GM12878 (cell line): ENCODE results near the gene REV3L. TPM values are rescaled to one million over a fixed set of nuclear protein-coding genes. Genes with fewer than 3 reads are reported as not detected.

Source experiments
- ATAC-seq: fragments of 200-7000 bp; cut with Tn5 transposase; 3 replicates; pipeline ENCODE4 v1.9.1; 2020; ENCODE audit warnings: mild to moderate bottlenecking, moderate library complexity
- BruUV-seq: library from RNA; stranded (reverse); fragments of 400-500 nt; replicated peaks from 2 replicates; lab custom pipeline; 2021; lab: Mats Ljungman, UMichigan
- CTCF ChIA-PET: fragments of 300-600 bp; sonication (Branson Sonifier 250); formaldehyde crosslinking; extraction: SDS; loops from one replicate; lab custom pipeline; 2021; ENCODE audit warnings: inconsistent platforms; lab: Yijun Ruan, JAX
- POLR2A ChIA-PET: fragments of 350-600 bp; formaldehyde crosslinking; extraction: SDS; loops from one replicate; lab custom pipeline; 2021; ENCODE audit warnings: inconsistent platforms; lab: Charles Lee
- RAD21 ChIA-PET: fragments of 300-600 bp; sonication (Branson Sonifier 250); formaldehyde crosslinking; loops from one replicate; lab custom pipeline; 2023; ENCODE audit warnings: antibody characterized with exemption; ENCODE audit not compliant: unreplicated experiment; lab: Charles Lee
- SMC1A ChIA-PET: fragments of 300-600 bp; sonication (Branson Sonifier 250); formaldehyde crosslinking; loops from one replicate; lab custom pipeline; 2023; ENCODE audit not compliant: unreplicated experiment, uncharacterized antibody; lab: Charles Lee
- DNase-seq: peaks from one replicate; pipeline ENCODE4 v3.0.0-alpha.2; 2011; ENCODE audit warnings: low read depth, low spot score
- FAIRE-seq: peaks from 3 replicates; lab custom pipeline; 2011; peaks lifted over from hg19 to GRCh38; lab: Jason Lieb, UNC
- H2AFZ ChIP-seq: 2 replicates; pipeline ENCODE4 v1.6.0; 2011; ENCODE audit warnings: low read depth, low read length, control low read depth; ENCODE audit not compliant: control insufficient read depth
- H3K27ac ChIP-seq: 2 replicates; pipeline ENCODE4 v1.5.1; 2011; ENCODE audit warnings: control low read depth; ENCODE audit not compliant: control insufficient read depth, insufficient read depth
- H3K27me3 ChIP-seq, 2 experiments: replicated peaks in 1 of 2; 2 replicates each; pipeline versions ENCODE4 v1.6.0 to v1.6.1; 2011; ENCODE audit warnings: low read length in 1 of 2; ENCODE audit not compliant: control insufficient read depth in 2 of 2, insufficient read depth in 2 of 2
- H3K36me3 ChIP-seq, 2 experiments: 2 replicates each; pipeline ENCODE4 v1.5.1; 2011; ENCODE audit warnings: low read length in 1 of 2; ENCODE audit not compliant: control insufficient read depth in 2 of 2, insufficient read depth in 2 of 2
- H3K4me1 ChIP-seq: 2 replicates; pipeline ENCODE4 v1.6.1; 2011; ENCODE audit warnings: mild to moderate bottlenecking, low read length, moderate library complexity, mixed read lengths; ENCODE audit not compliant: control insufficient read depth, insufficient read depth
- H3K4me2 ChIP-seq: 2 replicates; pipeline ENCODE4 v1.6.0; 2011; ENCODE audit warnings: control low read depth; ENCODE audit not compliant: control insufficient read depth, insufficient read depth
- H3K4me3 ChIP-seq: fragments of 200-600 bp; sonication (generic); 2 replicates; pipeline ENCODE4 v1.5.1; 2016
- H3K79me2 ChIP-seq: 2 replicates; pipeline ENCODE4 v1.6.0; 2011; ENCODE audit warnings: low read length; ENCODE audit not compliant: control insufficient read depth, insufficient read depth
- H3K9ac ChIP-seq: 2 replicates; pipeline ENCODE4 v1.8.0; 2011; ENCODE audit warnings: low read length, control low read depth, mixed read lengths; ENCODE audit not compliant: control insufficient read depth, insufficient read depth
- H3K9me3 ChIP-seq: replicated peaks from 3 replicates; pipeline ENCODE4 v1.5.1; 2011; ENCODE audit warnings: mild to moderate bottlenecking, low read length; ENCODE audit not compliant: control insufficient read depth, insufficient read depth
- H4K20me1 ChIP-seq: 2 replicates; pipeline ENCODE4 v1.6.0; 2011; ENCODE audit not compliant: control insufficient read depth, insufficient read depth
- BHLHE40 ChIP-seq, 2 experiments: fragments of 450-650 bp in 1 of 2; IDR thresholded peaks; 2 replicates each; pipeline ENCODE4 v1.6.1; 2011 to 2017; ENCODE audit warnings: low read depth in 2 of 2, borderline replicate concordance in 1 of 2, improper control_type of control experiment in 1 of 2, low read length in 1 of 2, mild to moderate bottlenecking in 1 of 2
- EGR1 ChIP-seq, 2 experiments: IDR thresholded peaks; 1 replicate in 1 of 2; 2 replicates in 1 of 2; pipeline ENCODE4 v1.6.1; 2011 to 2012; ENCODE audit warnings: low read depth in 2 of 2, low read length in 2 of 2, borderline replicate concordance in 1 of 2, mild to moderate bottlenecking in 1 of 2, moderate library complexity in 1 of 2
- HDAC2 ChIP-seq: fragments of 200-600 bp; sonication (generic); IDR thresholded peaks from 2 replicates; pipeline ENCODE4 v1.6.1; 2017
- MEF2A ChIP-seq: IDR thresholded peaks from 2 replicates; pipeline ENCODE4 v1.6.1; 2011; ENCODE audit warnings: low read depth, mild to moderate bottlenecking, low read length, moderate library complexity; ENCODE audit not compliant: insufficient read depth
- MTA2 ChIP-seq: fragments of 450-650 bp; IDR thresholded peaks from 2 replicates; pipeline ENCODE4 v1.6.1; 2016; ENCODE audit warnings: low read depth, mild to moderate bottlenecking, moderate library complexity
- SREBF2 ChIP-seq: IDR thresholded peaks from 2 replicates; pipeline ENCODE4 v1.6.1; 2012; ENCODE audit warnings: mild to moderate bottlenecking, low read length
- SUZ12 ChIP-seq: fragments of 200-600 bp; sonication (generic); IDR thresholded peaks from one replicate; pipeline ENCODE4 v1.6.1; 2018; ENCODE audit warnings: antibody characterized with exemption, mild to moderate bottlenecking; ENCODE audit not compliant: unreplicated experiment
- ZNF24 ChIP-seq: fragments of 450-650 bp; IDR thresholded peaks from 2 replicates; pipeline ENCODE4 v1.6.1; 2017; ENCODE audit warnings: antibody characterized with exemption, mild to moderate bottlenecking
- ZNF384 ChIP-seq: IDR thresholded peaks from 2 replicates; pipeline ENCODE4 v1.6.1; 2012; ENCODE audit warnings: low read depth, mild to moderate bottlenecking, low read length, improper control_type of control experiment, borderline replicate concordance
- WGBS: methylation state at CpG from one replicate; pipeline ENCODE4 v1.1.6; 2016; ENCODE audit warnings: low lambda C conversion rate; ENCODE audit not compliant: insufficient replicate concordance, insufficient coverage; ENCODE audit errors: missing lambda C conversion rate; 5-methylcytosine and 5-hydroxymethylcytosine counted together
- in situ Hi-C: fragments of 300-500 bp; cut with MboI; formaldehyde crosslinking; loops from 9 replicates; pipeline ENCODE4 v1.14.3; 2018; ENCODE audit warnings: mixed read lengths
- intact Hi-C: fragments of 100-400 bp; cut with micrococcal nuclease; formaldehyde crosslinking; loops from one replicate; pipeline ENCODE4 v1.14.2; 2022; ENCODE audit not compliant: unreplicated experiment
- polyA plus RNA-seq, 11 experiments: library from polyadenylated mRNA; depleted of rRNA in 4 of 11; unstranded in 6 of 11; stranded (reverse) in 5 of 11; fragments of >200 nt; fragmentation: Nextera tagmentation in 4 of 11; fragmentation: Illumina TruSeq in 1 of 11; extraction: Ambion mirVana in 4 of 11; extraction: Trizol in 1 of 11; gene quantifications; 1 replicate in 1 of 11; 2 replicates in 10 of 11; pipeline versions ENCODE4 v1.2.1 to v1.2.3, GENCODE V29; 2011 to 2016; ENCODE audit warnings: inconsistent platforms in 2 of 11, missing spikeins in 2 of 11, low read depth in 1 of 11
- total RNA-seq, 4 experiments: library from RNA; depleted of rRNA in 3 of 4; stranded (reverse); fragments of >200 nt in 3 of 4; fragmentation: Illumina TruSeq in 1 of 4; extraction: Trizol in 1 of 4; gene quantifications; 2 replicates each; pipeline versions ENCODE4 v1.2.1 to v1.2.3, GENCODE V29; 2013 to 2021
- TF ChIP-seq, protein P1 (sequence below): fragments of 450-650 bp; IDR thresholded peaks from 2 replicates; pipeline ENCODE4 v1.6.1; 2017; ENCODE audit warnings: borderline replicate concordance
- TF ChIP-seq, protein P2 (sequence below): fragments of 450-650 bp; IDR thresholded peaks from 2 replicates; pipeline ENCODE4 v1.6.1; 2017; ENCODE audit warnings: mild to moderate bottlenecking, moderate library complexity

Gene REV3L
- total and polyA plus RNA-seq, 10 of the 15 experiments (the other 5 are each of a cell fraction or from before 2014, with no cell fraction given): 7.6 to 33.6 (median 21.5) TPM

DNA sequence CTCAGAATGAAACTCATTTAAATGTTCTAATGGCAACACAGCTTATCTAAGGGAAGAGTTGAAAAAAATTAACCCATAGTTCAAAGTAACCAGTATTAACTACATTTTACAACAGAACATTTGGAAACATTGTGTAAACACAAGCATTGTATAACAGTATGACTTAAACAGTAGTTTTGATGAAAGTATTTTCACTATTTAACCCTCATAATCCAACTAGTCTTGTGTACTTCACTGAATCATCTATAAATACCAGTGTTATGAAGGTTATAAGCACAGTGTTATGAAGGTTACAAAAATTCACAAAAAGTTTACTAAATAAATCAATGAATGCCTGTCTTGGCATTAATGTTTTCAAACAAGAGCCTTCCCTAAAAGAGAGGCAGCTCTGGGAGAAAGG lies 66.5 kb downstream of the REV3L start:
- no peak overlapping the region for H2AFZ ChIP-seq
- ChIA-PET CTCF (interaction anchor here (1.1 kb wide), 1 partner anchor 25 kb away, joined by 3 read pairs; no protein-coding TSS in a partner anchor), RAD21 (interaction anchor here (2.5 kb wide), 1 partner anchor 62 kb away, joined by 10 read pairs; no protein-coding TSS in a partner anchor), SMC1A (interaction anchor here (0.5 to 1.2 kb wide), 3 partner anchors 10 to 82 kb away, joined by 3 to 4 read pairs (median 3); no protein-coding TSS in a partner anchor), POLR2A (interaction anchor here (0.8 to 0.9 kb wide), 2 partner anchors 10 to 601 kb away, joined by 3 read pairs; partner anchors contain the start of gene CDK19)
- TF ChIP-seq MTA2 (peak; percentile 14; the same call in 1 of the 2 replicates), ZNF384 (no peak)
- H3K9ac ChIP-seq: no peak overlapping the region
- no peaks in the 10 kb centered on the region for H4K20me1 ChIP-seq
- no peaks in the 10 kb centered on the region for H3K27me3 ChIP-seq
- peaks cover 10% of the 10 kb centered on the region; the same call in 1 of the 2 replicates for H3K4me1 ChIP-seq
- DNase-seq: no peak
- no peak for FAIRE-seq
- intact Hi-C loops (no loop called here), in situ Hi-C loops (no loop called here)
- H3K27ac ChIP-seq: no peak overlapping the region
- no peak overlapping the region for H3K4me2 ChIP-seq
- no peak overlapping the region for H3K4me3 ChIP-seq
- peak; percentile 7; the same call in 1 of the 3 replicates for ATAC-seq
- peaks cover 3% of the 10 kb centered on the region in 2 experiments; a peak in 2 of 4 replicates for H3K36me3 ChIP-seq
- no TSS peak for BruUV-seq
- peaks cover 33% of the 10 kb centered on the region for H3K79me2 ChIP-seq
- no peaks in the 10 kb centered on the region; the same call in 2 of the 3 replicates for H3K9me3 ChIP-seq

DNA sequence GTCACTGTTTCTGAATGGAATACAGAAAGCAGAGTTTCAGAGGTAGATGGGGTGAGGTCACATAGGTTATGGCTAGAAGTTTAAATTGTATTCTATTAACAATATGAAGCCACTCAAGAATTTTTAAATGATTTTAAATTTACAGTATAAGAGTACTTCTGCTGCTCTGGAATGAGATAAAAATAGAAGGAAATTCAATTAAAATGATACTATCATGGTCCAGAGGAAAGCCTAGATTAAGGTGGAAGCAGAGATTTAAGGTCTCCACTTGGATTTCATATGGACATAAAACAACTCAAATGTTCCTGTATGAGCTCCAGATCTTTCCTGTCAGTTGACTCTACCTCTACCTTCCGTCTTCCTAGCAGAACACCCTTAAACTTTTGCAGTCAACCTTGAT lies 68.6 kb downstream of the REV3L start:
- POLR2A ChIA-PET: no interaction called here
- Histone ChIP-seq H3K27me3 (no peaks in the 10 kb centered on the region), H3K36me3 (peaks cover 3% of the 10 kb centered on the region in 2 experiments; a peak in 2 of 4 replicates), H3K4me1 (peaks cover 25% of the 10 kb centered on the region), H3K4me3 (no peak overlapping the region), H3K9me3 (no peaks in the 10 kb centered on the region; the same call in 2 of the 3 replicates), H3K79me2 (peaks cover 22% of the 10 kb centered on the region), H3K4me2 (no peak overlapping the region), H3K9ac (no peak overlapping the region), H4K20me1 (no peaks in the 10 kb centered on the region), H2AFZ (no peak overlapping the region), H3K27ac (no peak overlapping the region)
- CTCF ChIA-PET: interaction anchor here (1.7 kb wide), 1 partner anchor 8 kb away, joined by 4 read pairs; no protein-coding TSS in a partner anchor
- FAIRE-seq (no peak), ATAC-seq (no peak), DNase-seq (no peak)
- 85% methylated on average over 1 of the region's 1 CpG for WGBS
- SMC1A ChIA-PET: interaction anchor here (0.8 to 1.1 kb wide), 4 partner anchors 10 to 69 kb away, joined by 3 to 4 read pairs (median 3); partner anchors contain the start of gene REV3L
- intact Hi-C loops (no loop called here), in situ Hi-C loops (no loop called here)
- no TSS peak for BruUV-seq
- RAD21 ChIA-PET: interaction anchor here (1.0 to 2.5 kb wide), 2 partner anchors 8 to 64 kb away, joined by 3 to 10 read pairs; no protein-coding TSS in a partner anchor
- TF ChIP-seq, protein P1, sequence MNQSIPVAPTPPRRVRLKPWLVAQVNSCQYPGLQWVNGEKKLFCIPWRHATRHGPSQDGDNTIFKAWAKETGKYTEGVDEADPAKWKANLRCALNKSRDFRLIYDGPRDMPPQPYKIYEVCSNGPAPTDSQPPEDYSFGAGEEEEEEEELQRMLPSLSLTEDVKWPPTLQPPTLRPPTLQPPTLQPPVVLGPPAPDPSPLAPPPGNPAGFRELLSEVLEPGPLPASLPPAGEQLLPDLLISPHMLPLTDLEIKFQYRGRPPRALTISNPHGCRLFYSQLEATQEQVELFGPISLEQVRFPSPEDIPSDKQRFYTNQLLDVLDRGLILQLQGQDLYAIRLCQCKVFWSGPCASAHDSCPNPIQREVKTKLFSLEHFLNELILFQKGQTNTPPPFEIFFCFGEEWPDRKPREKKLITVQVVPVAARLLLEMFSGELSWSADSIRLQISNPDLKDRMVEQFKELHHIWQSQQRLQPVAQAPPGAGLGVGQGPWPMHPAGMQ: no peak
- TF ChIP-seq BHLHE40 (IDR thresholded peaks at IDR 0.05; ENCODE audit: borderline replicate concordance in 1 of 2, low read depth in 2 of 2, low read length in 1 of 2) (no peak), SUZ12 (no peak), MEF2A (no peak), ZNF24 (no peak), EGR1 (IDR thresholded peaks at IDR 0.05; ENCODE audit: borderline replicate concordance in 1 of 2, low read depth in 2 of 2, low read length in 2 of 2) (no peak), SREBF2 (no peak), HDAC2 (no peak)
- TF ChIP-seq, protein P2, sequence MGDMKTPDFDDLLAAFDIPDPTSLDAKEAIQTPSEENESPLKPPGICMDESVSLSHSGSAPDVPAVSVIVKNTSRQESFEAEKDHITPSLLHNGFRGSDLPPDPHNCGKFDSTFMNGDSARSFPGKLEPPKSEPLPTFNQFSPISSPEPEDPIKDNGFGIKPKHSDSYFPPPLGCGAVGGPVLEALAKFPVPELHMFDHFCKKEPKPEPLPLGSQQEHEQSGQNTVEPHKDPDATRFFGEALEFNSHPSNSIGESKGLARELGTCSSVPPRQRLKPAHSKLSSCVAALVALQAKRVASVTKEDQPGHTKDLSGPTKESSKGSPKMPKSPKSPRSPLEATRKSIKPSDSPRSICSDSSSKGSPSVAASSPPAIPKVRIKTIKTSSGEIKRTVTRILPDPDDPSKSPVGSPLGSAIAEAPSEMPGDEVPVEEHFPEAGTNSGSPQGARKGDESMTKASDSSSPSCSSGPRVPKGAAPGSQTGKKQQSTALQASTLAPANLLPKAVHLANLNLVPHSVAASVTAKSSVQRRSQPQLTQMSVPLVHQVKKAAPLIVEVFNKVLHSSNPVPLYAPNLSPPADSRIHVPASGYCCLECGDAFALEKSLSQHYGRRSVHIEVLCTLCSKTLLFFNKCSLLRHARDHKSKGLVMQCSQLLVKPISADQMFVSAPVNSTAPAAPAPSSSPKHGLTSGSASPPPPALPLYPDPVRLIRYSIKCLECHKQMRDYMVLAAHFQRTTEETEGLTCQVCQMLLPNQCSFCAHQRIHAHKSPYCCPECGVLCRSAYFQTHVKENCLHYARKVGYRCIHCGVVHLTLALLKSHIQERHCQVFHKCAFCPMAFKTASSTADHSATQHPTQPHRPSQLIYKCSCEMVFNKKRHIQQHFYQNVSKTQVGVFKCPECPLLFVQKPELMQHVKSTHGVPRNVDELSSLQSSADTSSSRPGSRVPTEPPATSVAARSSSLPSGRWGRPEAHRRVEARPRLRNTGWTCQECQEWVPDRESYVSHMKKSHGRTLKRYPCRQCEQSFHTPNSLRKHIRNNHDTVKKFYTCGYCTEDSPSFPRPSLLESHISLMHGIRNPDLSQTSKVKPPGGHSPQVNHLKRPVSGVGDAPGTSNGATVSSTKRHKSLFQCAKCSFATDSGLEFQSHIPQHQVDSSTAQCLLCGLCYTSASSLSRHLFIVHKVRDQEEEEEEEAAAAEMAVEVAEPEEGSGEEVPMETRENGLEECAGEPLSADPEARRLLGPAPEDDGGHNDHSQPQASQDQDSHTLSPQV: no peak
